ENCODE measurements around the gene ASPSCR1.
A peak's percentile ranks its signal among the peaks of the same experiment; 100 is the strongest.

Gene ASPSCR1, protein sequence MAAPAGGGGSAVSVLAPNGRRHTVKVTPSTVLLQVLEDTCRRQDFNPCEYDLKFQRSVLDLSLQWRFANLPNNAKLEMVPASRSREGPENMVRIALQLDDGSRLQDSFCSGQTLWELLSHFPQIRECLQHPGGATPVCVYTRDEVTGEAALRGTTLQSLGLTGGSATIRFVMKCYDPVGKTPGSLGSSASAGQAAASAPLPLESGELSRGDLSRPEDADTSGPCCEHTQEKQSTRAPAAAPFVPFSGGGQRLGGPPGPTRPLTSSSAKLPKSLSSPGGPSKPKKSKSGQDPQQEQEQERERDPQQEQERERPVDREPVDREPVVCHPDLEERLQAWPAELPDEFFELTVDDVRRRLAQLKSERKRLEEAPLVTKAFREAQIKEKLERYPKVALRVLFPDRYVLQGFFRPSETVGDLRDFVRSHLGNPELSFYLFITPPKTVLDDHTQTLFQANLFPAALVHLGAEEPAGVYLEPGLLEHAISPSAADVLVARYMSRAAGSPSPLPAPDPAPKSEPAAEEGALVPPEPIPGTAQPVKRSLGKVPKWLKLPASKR

DNA sequence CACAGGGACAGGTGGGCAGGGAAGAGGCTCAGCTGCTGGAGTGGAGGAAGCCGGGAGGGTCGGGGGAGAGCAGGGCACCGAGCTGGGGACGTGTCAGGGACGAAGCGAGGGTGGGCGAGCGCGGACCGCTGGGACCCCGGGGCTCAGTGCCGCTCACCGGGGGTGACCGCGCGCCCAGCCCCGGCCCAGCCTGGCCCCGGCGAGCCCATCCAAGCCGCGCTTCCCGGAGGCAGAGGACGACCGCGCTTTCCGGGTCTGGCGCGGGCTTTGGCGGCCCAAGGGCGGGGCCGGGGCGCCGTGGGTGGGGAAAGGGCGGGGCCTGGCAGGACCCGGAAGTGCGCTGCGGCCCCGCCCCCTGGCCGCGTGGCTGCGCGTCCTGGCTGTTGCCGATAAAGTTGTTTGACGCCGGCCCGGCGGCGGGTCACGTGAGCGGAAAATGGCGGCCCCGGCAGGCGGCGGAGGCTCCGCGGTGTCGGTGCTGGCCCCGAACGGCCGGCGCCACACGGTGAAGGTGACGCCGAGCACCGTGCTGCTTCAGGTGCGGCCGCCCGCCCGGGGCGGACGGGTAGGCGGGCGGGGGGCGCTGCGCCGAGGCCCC is at the start of gene ASPSCR1:
TSS of gene ASPSCR1 (plus strand) at position 419 of the 598 bp plus-strand sequence. CDS start at position 437, 18 bp downstream.
- DNase-seq (ENCODE audit: low spot score), result peak; percentile 87
- Histone ChIP-seq H3K27me3 (ENCODE audit: insufficient read depth, poor library complexity, severe bottlenecking) (no peaks in the 10 kb centered on the region), H3K4me3 (ENCODE audit: severe bottlenecking) (peak within 1 kb of the TSS; percentile 86), H3K27ac (ENCODE audit: poor library complexity, severe bottlenecking) (peak within 1 kb of the TSS; percentile 63), H3K4me1 (ENCODE audit: insufficient read depth, poor library complexity, severe bottlenecking) (no peaks in the 10 kb centered on the region), H3K36me3 (ENCODE audit: low read depth) (peaks cover 5% of the 10 kb centered on the region), H3K9me3 (ENCODE audit: severe bottlenecking) (peaks cover 9% of the 10 kb centered on the region)
- ATAC-seq (ENCODE audit: low read depth), result peak; percentile 82
- TF ChIP-seq CTCF (IDR thresholded peaks at IDR 0.05; ENCODE audit: poor library complexity, severe bottlenecking), result no peak

- no peaks in the 10 kb centered on the region for H3K9me3 ChIP-seq (ENCODE audit: severe bottlenecking)
- TF ChIP-seq CTCF (IDR thresholded peaks at IDR 0.05; ENCODE audit: poor library complexity, severe bottlenecking), result peak; percentile 50
- H3K36me3 ChIP-seq (ENCODE audit: low read depth), result peaks cover under 1% of the 10 kb centered on the region; the same call in 1 of the 2 replicates
- H3K27ac ChIP-seq (ENCODE audit: poor library complexity, severe bottlenecking), result peak within 1 kb of the TSS; percentile 90
- H3K4me1 ChIP-seq (ENCODE audit: insufficient read depth, poor library complexity, severe bottlenecking), result peaks cover 14% of the 10 kb centered on the region
- peak within 1 kb of the TSS; percentile 62 for H3K4me3 ChIP-seq (ENCODE audit: severe bottlenecking)
- H3K27me3 ChIP-seq (ENCODE audit: insufficient read depth, poor library complexity, severe bottlenecking), result no peaks in the 10 kb centered on the region
- ATAC-seq (ENCODE audit: low read depth) (peak; percentile 19), DNase-seq (ENCODE audit: low spot score) (no peak)
Observed at GRCh38 chr17:81927653-81928543, 49.5 kb upstream of the ASPSCR1 start, which contains the start of gene MAFG. Gene MAFG, minus strand, starts transcription at chr17:81927735. Its CDS starts 4,550 bp downstream, at chr17:81923185.

- peaks cover 11% of the 10 kb centered on the region for H3K4me1 ChIP-seq (ENCODE audit: insufficient read depth, poor library complexity, severe bottlenecking)
- ATAC-seq (ENCODE audit: low read depth), result peak; percentile 11; the same call in 2 of the 3 replicates
Observed at GRCh38 chr17:81928544-81929252, 48.7 kb upstream of the ASPSCR1 start.

More at GRCh38 chr17:81928544-81929252, 48.7 kb upstream of the ASPSCR1 start:
- peak overlapping the region; percentile 90 for H3K27ac ChIP-seq (ENCODE audit: poor library complexity, severe bottlenecking)
- no peaks in the 10 kb centered on the region for H3K27me3 ChIP-seq (ENCODE audit: insufficient read depth, poor library complexity, severe bottlenecking)
- H3K9me3 ChIP-seq (ENCODE audit: severe bottlenecking), result no peaks in the 10 kb centered on the region
- TF ChIP-seq CTCF (IDR thresholded peaks at IDR 0.05; ENCODE audit: poor library complexity, severe bottlenecking), result no peak
- peaks cover 5% of the 10 kb centered on the region for H3K36me3 ChIP-seq (ENCODE audit: low read depth)
- DNase-seq (ENCODE audit: low spot score), result no peak
- H3K4me3 ChIP-seq (ENCODE audit: severe bottlenecking), result peak overlapping the region; percentile 62
